Right atrium auricular region (tissue), 2 donors: ENCODE results near the gene GAB4. TPM values are rescaled to one million over a fixed set of nuclear protein-coding genes. Genes with fewer than 3 reads are reported as not detected.

Experiments used
- DNase-seq: peaks from one replicate; pipeline ENCODE4 v3.0.0-alpha.2; 2019; ENCODE audit warnings: low spot score
- H3K27ac ChIP-seq, 2 donors: fragments of 200-600 bp; sonication (generic); 1 replicate in 1 of 2; 2 replicates in 1 of 2; pipeline ENCODE4 v1.5.1; 2016 to 2019
- H3K27me3 ChIP-seq, 2 donors: fragments of 200-600 bp; sonication (generic); one replicate each; pipeline versions ENCODE4 v1.5.1 to v1.6.0; 2017 to 2019
- H3K36me3 ChIP-seq: fragments of 200-600 bp; sonication (generic); one replicate; pipeline ENCODE4 v1.5.1; 2016
- H3K4me1 ChIP-seq, 2 donors: fragments of 200-600 bp; sonication (generic); one replicate each; pipeline versions ENCODE4 v1.5.1 to v1.6.0; 2017 to 2019
- H3K4me3 ChIP-seq, 2 donors: fragments of 200-600 bp; sonication (generic); 1 replicate in 1 of 2; 2 replicates in 1 of 2; pipeline ENCODE4 v1.5.1; 2017 to 2019; ENCODE audit warnings: mild to moderate bottlenecking in 1 of 2, moderate library complexity in 1 of 2
- H3K9me3 ChIP-seq, 2 donors: fragments of 200-600 bp; sonication (generic); one replicate each; pipeline ENCODE4 v1.5.1; 2019
- CTCF ChIP-seq, 2 donors: fragments of 200-600 bp; sonication (generic); IDR thresholded peaks; one replicate each; pipeline ENCODE4 v1.5.1; 2019; ENCODE audit warnings: antibody characterized with exemption in 2 of 2
- total RNA-seq, 2 donors: library from RNA; depleted of rRNA; stranded (reverse); fragments of >200 nt; gene quantifications; one replicate each; pipeline ENCODE4 v1.1.0, GENCODE V29; 2016

The GAB4 gene
- total RNA-seq, 2 donors from 2014 or later = not detected

GRCh38 chr22:17013396-17014100 is 5.5 kb upstream of the GAB4 start:
- Histone ChIP-seq H3K36me3 (no peaks in the 10 kb centered on the region), H3K9me3 (no peaks in the 10 kb centered on the region), H3K4me3 (no peak overlapping the region), H3K27me3 (no peaks in the 10 kb centered on the region), H3K4me1 (no peaks in the 10 kb centered on the region), H3K27ac (no peak overlapping the region)
- no peak for DNase-seq
- no peak for TF ChIP-seq CTCF (IDR thresholded peaks at IDR 0.05)

GRCh38 chr22:17012267-17012666 is 4.2 kb upstream of the GAB4 start:
- DNase-seq = no peak
- H3K27me3 ChIP-seq = no peaks in the 10 kb centered on the region
- no peaks in the 10 kb centered on the region for H3K9me3 ChIP-seq
- TF ChIP-seq CTCF (IDR thresholded peaks at IDR 0.05) = no peak
- H3K27ac ChIP-seq = no peak overlapping the region
- H3K4me3 ChIP-seq = no peak overlapping the region
- no peaks in the 10 kb centered on the region for H3K4me1 ChIP-seq
- no peaks in the 10 kb centered on the region for H3K36me3 ChIP-seq

GRCh38 chr22:17009640-17010291 is 1.7 kb upstream of the GAB4 start:
- H3K27ac ChIP-seq = no peak overlapping the region
- H3K4me3 ChIP-seq = no peak overlapping the region
- no peak for DNase-seq
- no peaks in the 10 kb centered on the region for H3K36me3 ChIP-seq
- H3K27me3 ChIP-seq = no peaks in the 10 kb centered on the region
- no peaks in the 10 kb centered on the region for H3K4me1 ChIP-seq
- H3K9me3 ChIP-seq = peaks cover 0 to 7% of the 10 kb centered on the region in 2 donors
- TF ChIP-seq CTCF (IDR thresholded peaks at IDR 0.05) = no peak

- no peak for DNase-seq
- Histone ChIP-seq H3K9me3 (peaks cover 0 to 18% of the 10 kb centered on the region in 2 donors), H3K4me3 (no peak overlapping the region), H3K27ac (no peak overlapping the region), H3K4me1 (no peaks in the 10 kb centered on the region), H3K27me3 (no peaks in the 10 kb centered on the region), H3K36me3 (no peaks in the 10 kb centered on the region)
- no peak for TF ChIP-seq CTCF (IDR thresholded peaks at IDR 0.05)
These were observed 765 bp downstream of the GAB4 start for GRCh38 chr22:17007257-17007656.

GRCh38 chr22:16989915-16990314 is 18.1 kb downstream of the GAB4 start:
- H3K36me3 ChIP-seq = no peaks in the 10 kb centered on the region
- no peak for DNase-seq

More at GRCh38 chr22:16989915-16990314, 18.1 kb downstream of the GAB4 start:
- Histone ChIP-seq H3K27me3 (no peaks in the 10 kb centered on the region), H3K4me3 (no peak overlapping the region), H3K4me1 (no peaks in the 10 kb centered on the region), H3K27ac (no peak overlapping the region), H3K9me3 (no peaks in the 10 kb centered on the region)
- no peak for TF ChIP-seq CTCF (IDR thresholded peaks at IDR 0.05)
